ENCODE data around the gene FREM1.

- TF ChIP-seq ZNF8 (CRISPR knock-in tag; IDR thresholded peaks at IDR 0.05) (no peak), CSRNP3 (CRISPR knock-in tag; IDR thresholded peaks at IDR 0.05) (no peak), ARNTL (CRISPR knock-in tag; IDR thresholded peaks at IDR 0.05; ENCODE audit: borderline replicate concordance, low read depth) (no peak), CREB5 (CRISPR knock-in tag; IDR thresholded peaks at IDR 0.05; ENCODE audit: low read depth) (no peak), ESRRG (CRISPR knock-in tag; IDR thresholded peaks at IDR 0.05) (no peak), ZNF565 (CRISPR knock-in tag; conservative IDR thresholded peaks at IDR 0.05; ENCODE audit: low read depth) (no peak), POU6F1 (CRISPR knock-in tag; IDR thresholded peaks at IDR 0.05; ENCODE audit: borderline replicate concordance, low read depth) (no peak), BACH2 (CRISPR knock-in tag; IDR thresholded peaks at IDR 0.05; ENCODE audit: borderline replicate concordance) (no peak), PATZ1 (CRISPR knock-in tag; IDR thresholded peaks at IDR 0.05; ENCODE audit: borderline replicate concordance) (no peak), PPARA (CRISPR knock-in tag; IDR thresholded peaks at IDR 0.05; ENCODE audit: borderline replicate concordance) (no peak), ZC3H10 (CRISPR knock-in tag; IDR thresholded peaks at IDR 0.05) (no peak), ZFP30 (CRISPR knock-in tag; IDR thresholded peaks at IDR 0.05) (no peak), RARB (CRISPR knock-in tag; IDR thresholded peaks at IDR 0.05) (no peak)
Observed at GRCh38 chr9:14882090-14882489, 28.1 kb downstream of the FREM1 start.

Data from SK-N-SH treated with all-trans-retinoic acid at 6 μM for 48 hours (cell line).